OCI-LY7 (cell line): ENCODE results near the gene OTP. TPM values are rescaled to one million over a fixed set of nuclear protein-coding genes. Genes with fewer than 3 reads are reported as not detected.

Experiments used
- BruUV-seq: library from RNA; stranded (reverse); fragments of 400-500 nt; replicated peaks from 2 replicates; lab custom pipeline; 2021; lab: Mats Ljungman, UMichigan
- CTCF ChIA-PET: fragments of 300-600 bp; sonication (Branson Sonifier 250); formaldehyde crosslinking; loops from one replicate; lab custom pipeline; 2022; ENCODE audit warnings: antibody characterized with exemption; ENCODE audit not compliant: unreplicated experiment; lab: Charles Lee
- POLR2A ChIA-PET: fragments of 300-600 bp; sonication (Branson Sonifier 250); formaldehyde crosslinking; loops from one replicate; lab custom pipeline; 2022; ENCODE audit warnings: antibody characterized with exemption; lab: Charles Lee
- DNase-seq: peaks from one replicate; pipeline ENCODE4 v3.0.0-alpha.2; 2015; ENCODE audit warnings: low spot score
- H2AFZ ChIP-seq: fragments of 200-600 bp; sonication (generic), shearing (Covaris generic); 2 replicates; pipeline ENCODE4 v1.6.1; 2014; ENCODE audit warnings: mild to moderate bottlenecking, antibody characterized with exemption, low read length, moderate library complexity
- H3K27ac ChIP-seq: fragments of 200-600 bp; sonication (generic); 2 replicates; pipeline ENCODE4 v1.5.1; 2014; ENCODE audit warnings: mixed run types, low read depth, mild to moderate bottlenecking, moderate library complexity, low read length, inconsistent platforms; ENCODE audit not compliant: poor library complexity, severe bottlenecking
- H3K36me3 ChIP-seq: fragments of 200-600 bp; sonication (generic); 2 replicates; pipeline ENCODE4 v1.6.1; 2014; ENCODE audit warnings: mild to moderate bottlenecking, antibody characterized with exemption, low read length, moderate library complexity, mixed read lengths; ENCODE audit not compliant: insufficient read depth
- H3K4me1 ChIP-seq: fragments of 200-600 bp; sonication (generic); 2 replicates; pipeline ENCODE4 v1.5.1; 2014; ENCODE audit warnings: mild to moderate bottlenecking, low read length; ENCODE audit not compliant: insufficient read depth, poor library complexity, severe bottlenecking
- H3K4me2 ChIP-seq: fragments of 200-600 bp; sonication (generic); 2 replicates; pipeline ENCODE4 v1.6.1; 2014; ENCODE audit warnings: mild to moderate bottlenecking, low read length
- H3K4me3 ChIP-seq: fragments of 200-600 bp; sonication (generic); 2 replicates; pipeline ENCODE4 v1.5.1; 2014; ENCODE audit warnings: mild to moderate bottlenecking, low read depth, low read length; ENCODE audit not compliant: poor library complexity, severe bottlenecking
- H3K79me2 ChIP-seq: fragments of 200-600 bp; sonication (generic); 2 replicates; pipeline ENCODE4 v1.6.1; 2016; ENCODE audit warnings: low read depth, mild to moderate bottlenecking, low read length, moderate library complexity, mixed read lengths; ENCODE audit not compliant: insufficient read depth
- H3K9me2 ChIP-seq: fragments of 200-600 bp; sonication (generic); 2 replicates; pipeline ENCODE4 v1.6.1; 2016; ENCODE audit warnings: mild to moderate bottlenecking, low read length, mixed read lengths; ENCODE audit not compliant: insufficient read depth
- H3K9me3 ChIP-seq: fragments of 200-600 bp; sonication (generic); 2 replicates; pipeline ENCODE4 v1.6.1; 2014; ENCODE audit warnings: mild to moderate bottlenecking, mixed run types, low read length, mixed read lengths
- H4K20me1 ChIP-seq: fragments of 200-600 bp; sonication (generic); 2 replicates; pipeline ENCODE4 v1.6.1; 2014; ENCODE audit warnings: mild to moderate bottlenecking, antibody characterized with exemption, low read length, moderate library complexity, mixed read lengths; ENCODE audit not compliant: insufficient read depth
- EZH2phosphoT487 ChIP-seq: fragments of 200-600 bp; sonication (generic); IDR thresholded peaks from 2 replicates; pipeline ENCODE4 v1.6.1; 2018; ENCODE audit warnings: low read depth, borderline replicate concordance, mild to moderate bottlenecking, mixed run types, antibody characterized with exemption, low read length, moderate library complexity, mixed read lengths
- intact Hi-C: fragments of 100-400 bp; cut with micrococcal nuclease; formaldehyde crosslinking; loops from one replicate; pipeline ENCODE4 v1.10.0; 2022; ENCODE audit not compliant: unreplicated experiment
- total RNA-seq, 2 experiments: library from RNA; depleted of rRNA in 1 of 2; stranded (reverse); fragments of >200 nt in 1 of 2; shearing (Covaris generic) in 1 of 2; gene quantifications; 2 replicates each; pipeline ENCODE4 v1.2.3, GENCODE V29; 2014 to 2022
- TF ChIP-seq, protein P1 (sequence below): fragments of 200-600 bp; sonication (generic); conservative IDR thresholded peaks from 2 replicates; pipeline ENCODE4 v1.5.1; 2014; ENCODE audit warnings: mild to moderate bottlenecking, antibody characterized with exemption, low read length, moderate library complexity, mixed read lengths

OTP gene
- total RNA-seq, 2 experiments from 2014 or later, result not detected

GRCh38 chr5:77650686-77651085 is 12.2 kb upstream of the OTP start:
- H3K4me3 ChIP-seq, result no peak overlapping the region
- no peaks in the 10 kb centered on the region for H4K20me1 ChIP-seq
- H3K36me3 ChIP-seq, result no peaks in the 10 kb centered on the region
- no peaks in the 10 kb centered on the region for H3K9me3 ChIP-seq
- no peak overlapping the region for H3K4me2 ChIP-seq
- no TSS peak for BruUV-seq
- no peaks in the 10 kb centered on the region for H3K79me2 ChIP-seq
- ChIA-PET POLR2A (no interaction called here), CTCF (no interaction called here)
- H2AFZ ChIP-seq, result no peak overlapping the region
- H3K9me2 ChIP-seq, result no peaks in the 10 kb centered on the region
- H3K27ac ChIP-seq, result no peak overlapping the region
- TF ChIP-seq, protein P1, sequence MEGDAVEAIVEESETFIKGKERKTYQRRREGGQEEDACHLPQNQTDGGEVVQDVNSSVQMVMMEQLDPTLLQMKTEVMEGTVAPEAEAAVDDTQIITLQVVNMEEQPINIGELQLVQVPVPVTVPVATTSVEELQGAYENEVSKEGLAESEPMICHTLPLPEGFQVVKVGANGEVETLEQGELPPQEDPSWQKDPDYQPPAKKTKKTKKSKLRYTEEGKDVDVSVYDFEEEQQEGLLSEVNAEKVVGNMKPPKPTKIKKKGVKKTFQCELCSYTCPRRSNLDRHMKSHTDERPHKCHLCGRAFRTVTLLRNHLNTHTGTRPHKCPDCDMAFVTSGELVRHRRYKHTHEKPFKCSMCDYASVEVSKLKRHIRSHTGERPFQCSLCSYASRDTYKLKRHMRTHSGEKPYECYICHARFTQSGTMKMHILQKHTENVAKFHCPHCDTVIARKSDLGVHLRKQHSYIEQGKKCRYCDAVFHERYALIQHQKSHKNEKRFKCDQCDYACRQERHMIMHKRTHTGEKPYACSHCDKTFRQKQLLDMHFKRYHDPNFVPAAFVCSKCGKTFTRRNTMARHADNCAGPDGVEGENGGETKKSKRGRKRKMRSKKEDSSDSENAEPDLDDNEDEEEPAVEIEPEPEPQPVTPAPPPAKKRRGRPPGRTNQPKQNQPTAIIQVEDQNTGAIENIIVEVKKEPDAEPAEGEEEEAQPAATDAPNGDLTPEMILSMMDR, result no peak
- TF ChIP-seq EZH2phosphoT487, result no peak
- H3K4me1 ChIP-seq, result no peaks in the 10 kb centered on the region
- no peak for DNase-seq
- intact Hi-C loops, result no loop called here

- CTCF ChIA-PET, result no interaction called here
Measured at GRCh38 chr5:77649776-77650175, 11.3 kb upstream of the OTP start.

More at GRCh38 chr5:77649776-77650175, 11.3 kb upstream of the OTP start:
- intact Hi-C loops, result loop anchor here (5.0 kb wide), 1 partner anchor 513 kb away; no protein-coding TSS in a partner anchor
- POLR2A ChIA-PET, result no interaction called here
- no peak overlapping the region for H2AFZ ChIP-seq
- H3K36me3 ChIP-seq, result no peaks in the 10 kb centered on the region
- no peak overlapping the region for H3K27ac ChIP-seq
- no TSS peak for BruUV-seq
- no peaks in the 10 kb centered on the region for H3K4me1 ChIP-seq
- DNase-seq, result no peak
- H3K4me2 ChIP-seq, result no peak overlapping the region
- H3K9me2 ChIP-seq, result no peaks in the 10 kb centered on the region
- TF ChIP-seq, protein P1, result no peak
- no peak for TF ChIP-seq EZH2phosphoT487
- H3K79me2 ChIP-seq, result no peaks in the 10 kb centered on the region
- H3K4me3 ChIP-seq, result no peak overlapping the region
- no peaks in the 10 kb centered on the region for H3K9me3 ChIP-seq
- H4K20me1 ChIP-seq, result no peaks in the 10 kb centered on the region
